GM13976 (cell line): Measurements from ENCODE around the gene TMEM52.

ENCODE experiments used
- DNase-seq: peaks from one replicate; pipeline ENCODE4 v3.0.0; 2012; ENCODE audit warnings: low spot score
- in situ Hi-C: fragments of 300-500 bp; cut with MboI; formaldehyde crosslinking; loops from one replicate; pipeline ENCODE4 v1.12.0; 2022; ENCODE audit warnings: low sequenced_read_pairs, mixed read lengths, inconsistent platforms; ENCODE audit not compliant: unreplicated experiment
- TF ChIP-seq, protein P1 (sequence below): IDR thresholded peaks from 2 replicates; pipeline ENCODE4 v1.5.1; 2012; ENCODE audit warnings: borderline replicate concordance, mild to moderate bottlenecking; ENCODE audit not compliant: insufficient read depth; ENCODE audit errors: extremely low read depth, missing control alignments, control extremely low read depth

The TMEM52 gene

GRCh38 chr1:1899967-1900327, 19.1 kb downstream of the TMEM52 start:
- in situ Hi-C loops = loop anchor here (10.0 kb wide), 1 partner anchor 115 kb away; no protein-coding TSS in a partner anchor
- TF ChIP-seq, protein P1, sequence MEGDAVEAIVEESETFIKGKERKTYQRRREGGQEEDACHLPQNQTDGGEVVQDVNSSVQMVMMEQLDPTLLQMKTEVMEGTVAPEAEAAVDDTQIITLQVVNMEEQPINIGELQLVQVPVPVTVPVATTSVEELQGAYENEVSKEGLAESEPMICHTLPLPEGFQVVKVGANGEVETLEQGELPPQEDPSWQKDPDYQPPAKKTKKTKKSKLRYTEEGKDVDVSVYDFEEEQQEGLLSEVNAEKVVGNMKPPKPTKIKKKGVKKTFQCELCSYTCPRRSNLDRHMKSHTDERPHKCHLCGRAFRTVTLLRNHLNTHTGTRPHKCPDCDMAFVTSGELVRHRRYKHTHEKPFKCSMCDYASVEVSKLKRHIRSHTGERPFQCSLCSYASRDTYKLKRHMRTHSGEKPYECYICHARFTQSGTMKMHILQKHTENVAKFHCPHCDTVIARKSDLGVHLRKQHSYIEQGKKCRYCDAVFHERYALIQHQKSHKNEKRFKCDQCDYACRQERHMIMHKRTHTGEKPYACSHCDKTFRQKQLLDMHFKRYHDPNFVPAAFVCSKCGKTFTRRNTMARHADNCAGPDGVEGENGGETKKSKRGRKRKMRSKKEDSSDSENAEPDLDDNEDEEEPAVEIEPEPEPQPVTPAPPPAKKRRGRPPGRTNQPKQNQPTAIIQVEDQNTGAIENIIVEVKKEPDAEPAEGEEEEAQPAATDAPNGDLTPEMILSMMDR = no peak

GRCh38 chr1:1899266-1899966, 19.7 kb downstream of the TMEM52 start:
- TF ChIP-seq, protein P1 = peak; percentile 41
- DNase-seq = peak; percentile 58
- in situ Hi-C loops = no loop called here

More at GRCh38 chr1:1899967-1900327, 19.1 kb downstream of the TMEM52 start:
- no peak for DNase-seq

DNA sequence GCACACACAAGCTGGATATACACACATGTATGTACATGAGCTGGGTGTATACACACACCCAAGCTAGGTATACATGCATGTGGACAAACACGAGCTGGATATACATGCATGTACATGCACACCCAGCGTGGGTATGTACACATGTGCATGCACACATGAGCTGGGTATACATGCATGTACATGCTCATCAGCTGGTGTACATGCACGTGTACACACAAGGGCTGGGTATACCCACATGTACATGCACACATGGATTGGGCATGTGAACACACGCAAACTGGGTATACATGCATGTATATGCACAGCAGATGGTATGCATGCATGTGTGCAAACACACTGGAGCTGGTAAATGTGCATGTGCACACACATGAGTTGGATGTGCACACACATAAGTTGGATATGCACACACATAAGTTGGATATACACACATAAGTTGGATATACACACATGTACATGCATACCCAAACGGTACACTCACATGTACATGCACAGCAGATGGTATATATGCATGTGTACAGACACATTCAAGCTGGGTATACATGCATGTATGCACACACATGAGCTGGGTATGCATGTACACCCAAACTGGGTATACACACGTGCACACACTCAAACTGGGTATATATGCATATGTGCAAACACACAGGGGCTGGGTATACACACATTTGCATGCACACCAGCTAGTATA, 20.7 kb downstream of the TMEM52 start:
- TF ChIP-seq, protein P1 = no peak
- in situ Hi-C loops = no loop called here
- no peak for DNase-seq

DNA sequence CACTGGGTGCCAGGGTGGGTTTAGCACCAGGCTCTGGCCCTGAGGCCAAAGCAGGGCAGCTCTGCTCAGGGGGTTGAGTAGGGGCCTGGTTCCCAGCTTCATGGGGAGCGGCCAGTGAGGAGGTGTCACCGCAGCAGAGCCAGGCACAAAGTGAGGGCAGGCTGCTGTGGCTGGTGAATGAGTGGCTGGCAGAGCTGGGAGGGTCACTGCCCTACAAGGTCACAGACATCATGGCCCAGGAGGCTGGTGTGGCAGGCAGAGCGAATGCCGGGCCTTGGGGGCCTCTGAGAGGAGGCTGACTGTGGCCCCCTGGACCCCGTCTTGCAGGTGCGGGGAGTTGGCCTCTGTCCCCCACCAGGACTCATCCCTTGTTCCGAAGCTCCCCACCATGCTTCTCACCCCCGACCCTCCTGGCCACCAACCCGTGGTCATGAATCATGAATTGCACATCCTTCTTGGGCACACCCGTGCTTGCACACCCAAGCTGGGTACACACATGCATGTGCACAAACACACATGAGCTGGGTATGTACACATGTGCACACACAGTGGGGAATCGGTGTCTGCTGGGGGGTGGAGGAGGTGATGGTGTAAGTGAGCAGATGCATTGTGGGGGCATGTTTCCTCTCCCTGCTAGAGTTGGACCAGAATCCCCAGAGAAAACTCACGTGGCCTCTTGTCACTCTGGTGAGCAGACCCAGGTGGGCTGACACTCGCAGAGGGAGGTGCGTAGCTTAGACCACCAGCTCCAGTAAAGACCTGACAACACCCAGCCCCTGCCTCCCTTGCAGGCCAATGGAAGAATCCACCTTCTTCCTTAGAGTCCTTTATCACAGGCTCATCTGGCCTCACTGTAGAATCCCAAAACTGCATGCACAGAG, 23.4 kb downstream of the TMEM52 start:
- in situ Hi-C loops = no loop called here
- DNase-seq = no peak
- TF ChIP-seq, protein P1 = no peak

DNA sequence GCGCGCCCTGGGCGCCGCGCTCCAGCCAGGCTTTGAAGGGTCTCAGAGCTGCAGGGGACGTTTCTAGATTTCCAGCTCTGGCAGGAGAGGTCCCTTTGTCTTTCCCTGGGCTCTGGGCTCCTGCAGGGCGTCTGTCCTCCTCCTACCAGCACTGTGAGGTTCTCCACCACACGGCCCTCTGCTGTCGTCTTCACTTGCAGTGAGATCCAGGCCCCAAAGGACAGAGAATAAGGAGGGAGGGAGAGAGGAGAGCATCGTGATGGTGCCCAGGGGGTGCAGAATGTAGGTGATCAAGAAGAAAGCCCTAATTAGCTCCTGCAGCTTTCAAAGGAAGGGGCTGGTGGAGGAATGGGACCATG, 24.0 kb downstream of the TMEM52 start:
- in situ Hi-C loops = no loop called here

More for the DNA sequence above, 24.0 kb downstream of the TMEM52 start:
- TF ChIP-seq, protein P1 = no peak
- no peak for DNase-seq
